ENCODE results near the gene CENPC.

- no peak for TF ChIP-seq MXI1 (IDR thresholded peaks at IDR 0.05; ENCODE audit: borderline replicate concordance, low read depth, low read length)
- TF ChIP-seq POLR2A (IDR thresholded peaks at IDR 0.05; ENCODE audit: low read depth, low read length), result no peak
- no peak for TF ChIP-seq NFE2L2 (IDR thresholded peaks at IDR 0.05; ENCODE audit: low read depth, low read length)
These were observed 9.9 kb downstream of the CENPC start for GRCh38 chr4:67535280-67535840.
